Measurements from ENCODE around the gene TSC22D2.

Gene TSC22D2

GRCh38 chr3:150412561-150413231 is 4.6 kb downstream of the TSC22D2 start:
- DNase-seq: no peak

GRCh38 chr3:150414258-150414657 is 6.2 kb downstream of the TSC22D2 start:
- DNase-seq: no peak

GRCh38 chr3:150414959-150415358 is 6.9 kb downstream of the TSC22D2 start:
- no peak for DNase-seq

GRCh38 chr3:150419076-150419868 is 11.2 kb downstream of the TSC22D2 start:
- DNase-seq: no peak

- DNase-seq: no peak
Measured at GRCh38 chr3:150419959-150420358, 11.9 kb downstream of the TSC22D2 start.

- no peak for DNase-seq
Measured at GRCh38 chr3:150421256-150421655, 13.2 kb downstream of the TSC22D2 start.

GRCh38 chr3:150421799-150422548 is 13.9 kb downstream of the TSC22D2 start:
- no peak for DNase-seq

GRCh38 chr3:150422907-150423306 is 14.8 kb downstream of the TSC22D2 start:
- no peak for DNase-seq

GRCh38 chr3:150423761-150424160 is 15.7 kb downstream of the TSC22D2 start:
- no peak for DNase-seq

- no peak for DNase-seq
Measured at GRCh38 chr3:150426292-150426691, 18.2 kb downstream of the TSC22D2 start.

GRCh38 chr3:150428562-150428961 is 20.5 kb downstream of the TSC22D2 start:
- no peak for DNase-seq

- no peak for DNase-seq
Measured at GRCh38 chr3:150429767-150430671, 21.9 kb downstream of the TSC22D2 start.

GRCh38 chr3:150433347-150433746 is 25.2 kb downstream of the TSC22D2 start:
- no peak for DNase-seq

- no peak for DNase-seq
Measured at GRCh38 chr3:150434234-150434633, 26.1 kb downstream of the TSC22D2 start.

GRCh38 chr3:150436161-150436560 is 28.1 kb downstream of the TSC22D2 start:
- no peak for DNase-seq

GRCh38 chr3:150439657-150440056 is 31.6 kb downstream of the TSC22D2 start:
- no peak for DNase-seq

GRCh38 chr3:150443331-150443741 is 35.2 kb downstream of the TSC22D2 start:
- DNase-seq: no peak

GRCh38 chr3:150444371-150444770 is 36.3 kb downstream of the TSC22D2 start:
- DNase-seq: no peak

- DNase-seq: no peak
Measured at GRCh38 chr3:150446470-150446977, 38.4 kb downstream of the TSC22D2 start.

GRCh38 chr3:150447084-150447483 is 39.0 kb downstream of the TSC22D2 start:
- no peak for DNase-seq

GRCh38 chr3:150447631-150448465 is 39.8 kb downstream of the TSC22D2 start:
- no peak for DNase-seq
